HG03442 (cell line): Measurements from ENCODE around the gene LDLRAD3.

Experiments used
- ATAC-seq: cut with Tn5 transposase; IDR thresholded peaks from one replicate; pipeline ENCODE4 v1.9.1; 2021; ENCODE audit warnings: mild to moderate bottlenecking, moderate library complexity; ENCODE audit not compliant: unreplicated experiment

The LDLRAD3 gene

GRCh38 chr11:35954205-35954604 lies 10.3 kb downstream of the LDLRAD3 start:
- no peak for ATAC-seq

- no peak for ATAC-seq
Observed at GRCh38 chr11:35955636-35956035, 11.8 kb downstream of the LDLRAD3 start.

- ATAC-seq, result no peak
Observed at GRCh38 chr11:35962369-35963138, 18.7 kb downstream of the LDLRAD3 start.

GRCh38 chr11:35963911-35964310 lies 20.0 kb downstream of the LDLRAD3 start:
- no peak for ATAC-seq

GRCh38 chr11:35964841-35965240 lies 21.0 kb downstream of the LDLRAD3 start:
- no peak for ATAC-seq

GRCh38 chr11:35967042-35967441 lies 23.2 kb downstream of the LDLRAD3 start:
- no peak for ATAC-seq

- ATAC-seq, result no peak
Observed at GRCh38 chr11:35968386-35969088, 24.7 kb downstream of the LDLRAD3 start.

- no peak for ATAC-seq
Observed at GRCh38 chr11:35969089-35970042, 25.5 kb downstream of the LDLRAD3 start.

GRCh38 chr11:35970445-35970844 lies 26.6 kb downstream of the LDLRAD3 start:
- ATAC-seq, result no peak

GRCh38 chr11:35971841-35972422 lies 28.1 kb downstream of the LDLRAD3 start:
- ATAC-seq, result no peak

- ATAC-seq, result no peak
Observed at GRCh38 chr11:35974882-35975589, 31.2 kb downstream of the LDLRAD3 start.

- no peak for ATAC-seq
Observed at GRCh38 chr11:35976434-35976833, 32.6 kb downstream of the LDLRAD3 start.

GRCh38 chr11:35978183-35978582 lies 34.3 kb downstream of the LDLRAD3 start:
- no peak for ATAC-seq

- no peak for ATAC-seq
Observed at GRCh38 chr11:35978891-35979290, 35.0 kb downstream of the LDLRAD3 start.

GRCh38 chr11:35980686-35981390 lies 37.0 kb downstream of the LDLRAD3 start:
- ATAC-seq, result no peak

GRCh38 chr11:35981581-35981980 lies 37.7 kb downstream of the LDLRAD3 start:
- ATAC-seq, result no peak

- no peak for ATAC-seq
Observed at GRCh38 chr11:35982061-35982460, 38.2 kb downstream of the LDLRAD3 start.

GRCh38 chr11:35983981-35984380 lies 40.1 kb downstream of the LDLRAD3 start:
- ATAC-seq, result no peak

- no peak for ATAC-seq
Observed at GRCh38 chr11:35986947-35987346, 43.1 kb downstream of the LDLRAD3 start.

GRCh38 chr11:35990170-35990569 lies 46.3 kb downstream of the LDLRAD3 start:
- no peak for ATAC-seq
